ENCODE data around the gene TRAPPC2L. TPM values are rescaled to one million over a fixed set of nuclear protein-coding genes. Genes with fewer than 3 reads are reported as not detected.
"Not testable (repeated sequence)": the region's sequence is repeated elsewhere in the genome, so short reads cannot be mapped to it uniquely, and the experiment has no call there.

Gene TRAPPC2L
- total and polyA plus RNA-seq, 10 donors, result 28.9 to 87.5 (median 41.7) TPM

DNA sequence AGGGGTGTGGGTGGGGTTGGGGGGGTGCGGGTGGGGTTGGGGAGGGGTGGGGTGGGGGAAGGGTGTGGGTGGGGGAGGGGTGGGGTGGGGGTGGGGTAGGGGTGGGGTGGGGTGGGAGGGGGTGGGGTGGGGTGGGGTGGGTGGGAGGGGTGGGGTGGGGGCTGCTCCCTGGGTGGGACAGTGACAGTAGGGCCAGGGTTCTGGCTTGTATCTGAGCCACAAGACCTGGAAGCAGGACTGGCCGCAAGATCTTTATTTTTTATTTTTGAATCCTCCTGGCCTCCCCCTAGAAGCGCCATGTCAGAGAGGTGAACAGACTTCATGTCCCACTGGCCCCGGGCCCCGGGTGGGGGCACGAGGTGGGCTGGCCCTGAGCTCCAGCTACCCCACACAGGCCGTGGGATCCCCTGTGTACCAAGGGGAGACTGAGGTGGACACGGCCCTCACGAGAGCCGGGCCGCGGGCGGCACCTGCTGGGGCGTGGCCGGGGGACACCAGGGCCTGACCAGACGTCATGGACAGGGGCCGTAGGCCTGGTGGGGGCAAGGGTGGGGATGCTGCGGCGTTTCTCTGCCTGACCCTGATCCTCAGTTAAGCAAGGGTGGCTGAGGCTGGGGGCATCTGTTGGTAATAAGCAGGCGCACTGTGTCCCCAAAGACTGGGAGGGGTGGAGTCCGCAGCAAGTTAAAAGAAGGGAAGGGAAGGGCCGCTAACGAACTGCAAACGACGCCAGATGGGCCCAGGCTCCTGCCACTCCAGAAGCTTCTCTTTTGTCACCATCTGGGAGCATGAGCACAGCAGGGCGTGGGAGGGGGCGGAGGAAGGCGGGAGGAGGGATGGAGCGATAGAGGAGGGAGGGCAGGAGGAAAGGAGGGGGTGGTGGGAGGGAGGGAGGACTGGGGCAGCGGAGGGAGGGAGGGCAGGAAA is 31.8 kb downstream of the TRAPPC2L start:
- intact Hi-C loops (cut with DNase I; ENCODE audit: low total_unique reads), result no loop called here
- DNase-seq, result no peak
- H3K4me3 ChIP-seq, result no peak overlapping the region
- 77 to 84% (median 80%) methylated on average over 26 to 29 of the region's 30 CpGs for WGBS, 5 donors
- H3K27ac ChIP-seq, result peak overlapping the region in 2 of 8 donors; percentile 28 to 51
- H3K27me3 ChIP-seq (replicated peaks in 1 of 7), result no peaks in the 10 kb centered on the region
- H3K9me3 ChIP-seq, result no peaks in the 10 kb centered on the region
- H3K4me1 ChIP-seq, result peaks cover 0 to 31% (median 13%) of the 10 kb centered on the region in 6 donors
- TF ChIP-seq POLR2AphosphoS5 (IDR thresholded peaks at IDR 0.05), result no peak
- TF ChIP-seq POLR2A (IDR thresholded peaks at IDR 0.05), result no peak
- no peak for TF ChIP-seq CTCF (IDR thresholded peaks at IDR 0.05 in 8 of 11, conservative IDR thresholded peaks at IDR 0.05 in 3 of 11)
- peaks cover 0 to 96% (median 53%) of the 10 kb centered on the region in 6 donors for H3K36me3 ChIP-seq

- Histone ChIP-seq H3K4me1 (peaks cover 1 to 35% (median 17%) of the 10 kb centered on the region in 6 donors), H3K36me3 (peaks cover 0 to 88% (median 42%) of the 10 kb centered on the region in 6 donors)
- H3K27ac ChIP-seq; H3K27me3 ChIP-seq (replicated peaks in 1 of 7); DNase-seq; intact Hi-C loops (cut with DNase I; ENCODE audit: low total_unique reads); H3K9me3 ChIP-seq; H3K4me3 ChIP-seq: not testable (repeated sequence)
- WGBS, 5 donors, result 92 to 96% (median 94%) methylated on average over 47 to 48 of the region's 48 CpGs
These were observed 32.9 kb downstream of the TRAPPC2L start for GRCh38 chr16:88889702-88890352.

DNA sequence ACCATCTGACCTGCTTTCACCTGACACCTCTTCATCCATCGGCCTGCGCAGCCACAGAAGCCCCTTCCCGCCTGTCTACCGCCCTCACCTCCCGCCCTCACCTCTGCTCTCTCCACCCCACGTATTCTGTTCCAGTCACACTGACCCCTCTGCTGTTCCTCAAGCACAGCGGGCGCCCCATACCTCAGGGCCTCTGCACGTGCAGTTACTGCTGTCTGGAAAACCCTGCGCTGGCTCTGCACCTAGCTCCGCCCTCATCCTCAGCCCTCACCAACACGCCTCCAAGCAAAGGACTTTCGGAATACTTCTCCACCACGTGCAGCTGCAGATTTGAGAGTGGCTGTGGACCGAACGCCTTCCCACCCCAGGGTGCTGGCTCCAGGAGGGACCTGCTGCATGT is 34.2 kb downstream of the TRAPPC2L start:
- no peak overlapping the region for H3K4me3 ChIP-seq
- intact Hi-C loops (cut with DNase I; ENCODE audit: low total_unique reads), result no loop called here
- no peak for TF ChIP-seq POLR2A (IDR thresholded peaks at IDR 0.05)
- TF ChIP-seq POLR2AphosphoS5 (IDR thresholded peaks at IDR 0.05), result no peak
- TF ChIP-seq CTCF (IDR thresholded peaks at IDR 0.05 in 8 of 11, conservative IDR thresholded peaks at IDR 0.05 in 3 of 11), result no peak
- no peak for DNase-seq
- no peaks in the 10 kb centered on the region for H3K27me3 ChIP-seq (replicated peaks in 1 of 7)
- H3K9me3 ChIP-seq, result no peaks in the 10 kb centered on the region
- peaks cover 4 to 42% (median 22%) of the 10 kb centered on the region in 6 donors for H3K4me1 ChIP-seq
- H3K27ac ChIP-seq, result no peak overlapping the region
- WGBS, 5 donors, result 88 to 96% (median 92%) methylated on average over 16 of the region's 16 CpGs
- H3K36me3 ChIP-seq, result peaks cover 0 to 88% (median 35%) of the 10 kb centered on the region in 6 donors

- no peak for DNase-seq
- TF ChIP-seq POLR2AphosphoS5 (IDR thresholded peaks at IDR 0.05) (peak in 1 of 3 donors; percentile 15), CTCF (IDR thresholded peaks at IDR 0.05 in 8 of 11, conservative IDR thresholded peaks at IDR 0.05 in 3 of 11) (no peak), POLR2A (IDR thresholded peaks at IDR 0.05) (no peak)
- Histone ChIP-seq H3K36me3 (peaks cover 0 to 88% (median 36%) of the 10 kb centered on the region in 6 donors), H3K27ac (no peak overlapping the region), H3K4me1 (peaks cover 4 to 34% (median 20%) of the 10 kb centered on the region in 6 donors), H3K9me3 (no peaks in the 10 kb centered on the region), H3K27me3 (replicated peaks in 1 of 7) (no peaks in the 10 kb centered on the region), H3K4me3 (no peak overlapping the region)
- intact Hi-C loops (cut with DNase I; ENCODE audit: low total_unique reads), result no loop called here
- WGBS, 5 donors, result 93 to 96% (median 96%) methylated on average over 7 to 20 of the region's 20 CpGs
These were observed 35.1 kb downstream of the TRAPPC2L start for GRCh38 chr16:88892065-88892464.
